Caco-2 (cell line): ENCODE results near the gene RAMP3. TPM values are rescaled to one million over a fixed set of nuclear protein-coding genes. Genes with fewer than 3 reads are reported as not detected.
A peak's percentile ranks its signal among the peaks of the same experiment; 100 is the strongest.

ENCODE experiments used
- BruUV-seq: library from RNA; stranded (reverse); fragments of 400-500 nt; replicated peaks from 2 replicates; lab custom pipeline; 2021; lab: Mats Ljungman, UMichigan
- CTCF ChIA-PET: fragments of 300-600 bp; sonication (Branson Sonifier 250); formaldehyde crosslinking; loops from one replicate; lab custom pipeline; 2022; ENCODE audit warnings: antibody characterized with exemption; lab: Charles Lee
- POLR2A ChIA-PET: fragments of 300-600 bp; sonication (Branson Sonifier 250); formaldehyde crosslinking; loops from one replicate; lab custom pipeline; 2022; ENCODE audit warnings: antibody characterized with exemption; lab: Charles Lee
- DNase-seq, 2 experiments: peaks; one replicate each; pipeline versions ENCODE4 v3.0.0 to v3.0.0-alpha.2; 2020 to 2022
- H3K27me3 ChIP-seq: replicated peaks from 2 replicates; pipeline ENCODE4 v1.6.0; 2011; ENCODE audit warnings: low read length; ENCODE audit not compliant: control insufficient read depth, insufficient read depth
- H3K36me3 ChIP-seq: 2 replicates; pipeline ENCODE4 v1.5.1; 2011; ENCODE audit warnings: low read length; ENCODE audit not compliant: control insufficient read depth, insufficient read depth
- H3K4me1 ChIP-seq: fragments of 250-450 bp; sonication (Bioruptor Pico); 2 replicates; pipeline ENCODE4 v1.5.1; 2020; ENCODE audit warnings: mild to moderate bottlenecking
- H3K4me3 ChIP-seq: 2 replicates; pipeline ENCODE4 v1.5.1; 2011; ENCODE audit warnings: low read depth, mild to moderate bottlenecking, control low read depth, low read length
- H3K9me3 ChIP-seq: fragments of 250-450 bp; sonication (Bioruptor Pico); 2 replicates; pipeline ENCODE4 v1.5.1; 2020; ENCODE audit warnings: mild to moderate bottlenecking, moderate library complexity
- H3K27ac Mint-ChIP-seq: one replicate; pipeline ENCODE4 v1.8.0; 2022; ENCODE audit warnings: mixed read lengths; ENCODE audit not compliant: unreplicated experiment
- H3K27me3 Mint-ChIP-seq: one replicate; pipeline ENCODE4 v1.8.0; 2022; ENCODE audit warnings: mixed read lengths; ENCODE audit not compliant: insufficient read depth, unreplicated experiment
- H3K36me3 Mint-ChIP-seq: one replicate; pipeline ENCODE4 v1.8.0; 2022; ENCODE audit warnings: mild to moderate bottlenecking, mixed read lengths; ENCODE audit not compliant: insufficient read depth, unreplicated experiment
- H3K4me1 Mint-ChIP-seq: one replicate; pipeline ENCODE4 v1.8.0; 2022; ENCODE audit warnings: low read depth, mixed read lengths; ENCODE audit not compliant: unreplicated experiment
- H3K4me3 Mint-ChIP-seq: one replicate; pipeline ENCODE4 v1.8.0; 2022; ENCODE audit warnings: mild to moderate bottlenecking, moderate library complexity, mixed read lengths; ENCODE audit not compliant: unreplicated experiment
- H3K9me3 Mint-ChIP-seq: one replicate; pipeline ENCODE4 v1.8.0; 2022; ENCODE audit warnings: mixed read lengths; ENCODE audit not compliant: unreplicated experiment
- intact Hi-C: fragments of 100-400 bp; cut with micrococcal nuclease; formaldehyde crosslinking; loops from one replicate; pipeline ENCODE4 v1.10.0; 2022; ENCODE audit not compliant: unreplicated experiment
- total RNA-seq: library from RNA; stranded (reverse); gene quantifications from 2 replicates; pipeline ENCODE4 v1.2.3, GENCODE V29; 2022
- TF ChIP-seq, protein P1 (sequence below), 2 experiments: fragments of 200-600 bp in 1 of 2; IDR thresholded peaks; 1 replicate in 1 of 2; 2 replicates in 1 of 2; pipeline versions ENCODE4 v1.5.1 to v1.8.0; 2011 to 2022; ENCODE audit warnings: antibody characterized with exemption in 1 of 2, control low read depth in 1 of 2, inconsistent platforms in 1 of 2, low read depth in 1 of 2, low read length in 1 of 2, mild to moderate bottlenecking in 1 of 2, moderate library complexity in 1 of 2; ENCODE audit not compliant: insufficient read depth in 1 of 2, severe bottlenecking in 1 of 2, unreplicated experiment in 1 of 2

RAMP3 gene
- total RNA-seq, 1 experiment from 2014 or later = not detected

DNA sequence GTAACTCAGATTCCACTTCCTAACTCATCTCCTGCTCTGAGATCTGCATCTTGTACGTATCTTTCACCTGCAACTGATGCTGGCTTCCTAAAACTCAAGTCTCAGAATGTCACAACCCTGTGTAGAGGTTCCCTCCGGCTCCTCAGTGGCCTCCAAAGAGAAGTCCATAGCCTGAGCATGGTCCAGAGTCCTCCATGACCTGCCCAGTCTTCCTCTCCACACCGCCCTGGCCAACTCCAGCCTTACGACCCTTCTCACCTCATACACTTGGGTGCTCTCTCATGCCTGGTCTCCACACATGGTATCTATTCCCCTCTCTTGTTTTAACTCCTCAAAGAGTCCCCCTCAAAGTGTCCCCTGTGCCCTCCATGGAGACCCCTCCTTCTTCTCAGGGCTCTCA lies 41.9 kb downstream of the RAMP3 start:
- H3K4me1 ChIP-seq = no peaks in the 10 kb centered on the region
- H3K4me3 ChIP-seq = no peak overlapping the region
- TF ChIP-seq, protein P1, sequence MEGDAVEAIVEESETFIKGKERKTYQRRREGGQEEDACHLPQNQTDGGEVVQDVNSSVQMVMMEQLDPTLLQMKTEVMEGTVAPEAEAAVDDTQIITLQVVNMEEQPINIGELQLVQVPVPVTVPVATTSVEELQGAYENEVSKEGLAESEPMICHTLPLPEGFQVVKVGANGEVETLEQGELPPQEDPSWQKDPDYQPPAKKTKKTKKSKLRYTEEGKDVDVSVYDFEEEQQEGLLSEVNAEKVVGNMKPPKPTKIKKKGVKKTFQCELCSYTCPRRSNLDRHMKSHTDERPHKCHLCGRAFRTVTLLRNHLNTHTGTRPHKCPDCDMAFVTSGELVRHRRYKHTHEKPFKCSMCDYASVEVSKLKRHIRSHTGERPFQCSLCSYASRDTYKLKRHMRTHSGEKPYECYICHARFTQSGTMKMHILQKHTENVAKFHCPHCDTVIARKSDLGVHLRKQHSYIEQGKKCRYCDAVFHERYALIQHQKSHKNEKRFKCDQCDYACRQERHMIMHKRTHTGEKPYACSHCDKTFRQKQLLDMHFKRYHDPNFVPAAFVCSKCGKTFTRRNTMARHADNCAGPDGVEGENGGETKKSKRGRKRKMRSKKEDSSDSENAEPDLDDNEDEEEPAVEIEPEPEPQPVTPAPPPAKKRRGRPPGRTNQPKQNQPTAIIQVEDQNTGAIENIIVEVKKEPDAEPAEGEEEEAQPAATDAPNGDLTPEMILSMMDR (IDR thresholded peaks at IDR 0.05; ENCODE audit: insufficient read depth in 1 of 2, low read depth in 1 of 2, low read length in 1 of 2, severe bottlenecking in 1 of 2, unreplicated experiment in 1 of 2) = no peak
- POLR2A ChIA-PET = no interaction called here
- CTCF ChIA-PET = no interaction called here
- H3K36me3 ChIP-seq = no peaks in the 10 kb centered on the region
- Mint-ChIP-seq H3K9me3 (no peaks in the 10 kb centered on the region), H3K36me3 (no peaks in the 10 kb centered on the region), H3K4me3 (no peak overlapping the region), H3K4me1 (no peaks in the 10 kb centered on the region), H3K27ac (no peak overlapping the region), H3K27me3 (peaks cover 15% of the 10 kb centered on the region)
- no peaks in the 10 kb centered on the region; the same call in none of the 2 replicates for H3K27me3 ChIP-seq
- intact Hi-C loops = no loop called here
- no peak for DNase-seq
- no peaks in the 10 kb centered on the region; the same call in 1 of the 2 replicates for H3K9me3 ChIP-seq
- no TSS peak for BruUV-seq

GRCh38 chr7:45202625-45203024 lies 45.0 kb downstream of the RAMP3 start:
- H3K9me3 Mint-ChIP-seq = no peaks in the 10 kb centered on the region
- TF ChIP-seq, protein P1 (IDR thresholded peaks at IDR 0.05; ENCODE audit: insufficient read depth in 1 of 2, low read depth in 1 of 2, low read length in 1 of 2, severe bottlenecking in 1 of 2, unreplicated experiment in 1 of 2) = no peak
- no peak overlapping the region for H3K4me3 Mint-ChIP-seq
- no peaks in the 10 kb centered on the region for H3K4me1 Mint-ChIP-seq
- H3K27me3 Mint-ChIP-seq = peaks cover 32% of the 10 kb centered on the region
- H3K9me3 ChIP-seq = no peaks in the 10 kb centered on the region
- peak in 1 of 2 experiments; percentile 34 for DNase-seq
- H3K4me3 ChIP-seq = no peak overlapping the region
- H3K36me3 Mint-ChIP-seq = no peaks in the 10 kb centered on the region
- no TSS peak for BruUV-seq
- H3K27ac Mint-ChIP-seq = no peak overlapping the region
- intact Hi-C loops = no loop called here
- no peaks in the 10 kb centered on the region for H3K36me3 ChIP-seq
- ChIA-PET CTCF (no interaction called here), POLR2A (no interaction called here)
- no peaks in the 10 kb centered on the region for H3K27me3 ChIP-seq
- H3K4me1 ChIP-seq = no peaks in the 10 kb centered on the region

GRCh38 chr7:45203036-45203435 lies 45.4 kb downstream of the RAMP3 start:
- CTCF ChIA-PET = no interaction called here
- no peak overlapping the region for H3K27ac Mint-ChIP-seq

More at GRCh38 chr7:45203036-45203435, 45.4 kb downstream of the RAMP3 start:
- Mint-ChIP-seq H3K9me3 (no peaks in the 10 kb centered on the region), H3K36me3 (no peaks in the 10 kb centered on the region), H3K27me3 (peaks cover 35% of the 10 kb centered on the region), H3K4me3 (no peak overlapping the region), H3K4me1 (no peaks in the 10 kb centered on the region)
- Histone ChIP-seq H3K36me3 (no peaks in the 10 kb centered on the region), H3K4me3 (no peak overlapping the region), H3K4me1 (no peaks in the 10 kb centered on the region), H3K27me3 (no peaks in the 10 kb centered on the region), H3K9me3 (no peaks in the 10 kb centered on the region)
- TF ChIP-seq, protein P1 (IDR thresholded peaks at IDR 0.05; ENCODE audit: insufficient read depth in 1 of 2, low read depth in 1 of 2, low read length in 1 of 2, severe bottlenecking in 1 of 2, unreplicated experiment in 1 of 2) = no peak
- POLR2A ChIA-PET = no interaction called here
- no TSS peak for BruUV-seq
- intact Hi-C loops = no loop called here
- DNase-seq = no peak
